ENCODE data around the gene BTN1A1.

BTN1A1 gene

DNA sequence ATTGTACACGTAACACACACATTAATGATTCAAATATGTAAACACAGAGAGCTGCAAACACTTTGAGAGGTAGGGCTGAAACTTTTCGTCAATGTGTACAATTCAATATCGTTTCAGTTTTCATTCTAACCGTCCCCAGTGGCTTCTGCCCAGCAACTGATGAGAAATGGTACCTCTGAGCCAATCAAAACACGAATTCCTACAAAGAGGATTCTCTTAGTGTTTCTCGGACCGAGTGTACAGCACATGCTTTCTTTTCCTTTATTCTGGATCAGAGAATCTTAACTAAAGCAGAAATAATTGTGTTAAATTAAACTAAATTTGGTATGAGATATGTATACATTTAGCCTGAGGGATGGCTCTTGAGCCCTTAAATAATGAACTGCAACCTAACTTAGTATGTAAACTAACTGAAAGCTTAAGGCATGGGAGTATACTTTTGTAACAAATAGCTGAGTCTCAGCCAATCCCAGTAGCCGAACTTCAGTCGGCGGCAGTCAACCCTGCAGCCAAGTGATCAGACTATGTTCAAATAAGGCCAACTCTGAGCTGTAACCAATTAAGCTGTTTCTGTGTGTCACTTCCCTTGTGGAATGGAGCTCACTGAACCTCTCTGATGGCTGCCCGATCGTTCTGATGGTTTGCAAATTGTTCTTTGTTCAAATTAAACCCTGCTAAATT lies 26.2 kb upstream of the BTN1A1 start:
- H3K27ac ChIP-seq (ENCODE audit: low read length) = peak overlapping the region; percentile 97
- H3K79me2 ChIP-seq (ENCODE audit: low read length) = 0 out of 2 replicates have a peak, but pooled peaks cover 3% of the 10 kb centered on the region
- peaks cover 28% of the 10 kb centered on the region for H3K4me1 ChIP-seq (ENCODE audit: low read length)
- peaks cover 11% of the 10 kb centered on the region; the same call in 1 of the 2 replicates for H3K9me3 ChIP-seq (ENCODE audit: insufficient read depth, low read length)
- peaks cover 15% of the 10 kb centered on the region for H3K36me3 ChIP-seq (replicated peaks; ENCODE audit: low read depth, low read length)
- peak overlapping the region; percentile 90 for H3K4me3 ChIP-seq (ENCODE audit: low read length)
- peak overlapping the region; percentile 80 for H3K4me2 ChIP-seq (ENCODE audit: low read length)
- no peaks in the 10 kb centered on the region for H3K27me3 ChIP-seq (ENCODE audit: low read depth, low read length)
- peak overlapping the region; percentile 78; the same call in 1 of the 2 replicates for H2AFZ ChIP-seq (ENCODE audit: low read depth, low read length)
- no peaks in the 10 kb centered on the region for H4K20me1 ChIP-seq (ENCODE audit: insufficient read depth, low read length)
- TF ChIP-seq, protein P1, sequence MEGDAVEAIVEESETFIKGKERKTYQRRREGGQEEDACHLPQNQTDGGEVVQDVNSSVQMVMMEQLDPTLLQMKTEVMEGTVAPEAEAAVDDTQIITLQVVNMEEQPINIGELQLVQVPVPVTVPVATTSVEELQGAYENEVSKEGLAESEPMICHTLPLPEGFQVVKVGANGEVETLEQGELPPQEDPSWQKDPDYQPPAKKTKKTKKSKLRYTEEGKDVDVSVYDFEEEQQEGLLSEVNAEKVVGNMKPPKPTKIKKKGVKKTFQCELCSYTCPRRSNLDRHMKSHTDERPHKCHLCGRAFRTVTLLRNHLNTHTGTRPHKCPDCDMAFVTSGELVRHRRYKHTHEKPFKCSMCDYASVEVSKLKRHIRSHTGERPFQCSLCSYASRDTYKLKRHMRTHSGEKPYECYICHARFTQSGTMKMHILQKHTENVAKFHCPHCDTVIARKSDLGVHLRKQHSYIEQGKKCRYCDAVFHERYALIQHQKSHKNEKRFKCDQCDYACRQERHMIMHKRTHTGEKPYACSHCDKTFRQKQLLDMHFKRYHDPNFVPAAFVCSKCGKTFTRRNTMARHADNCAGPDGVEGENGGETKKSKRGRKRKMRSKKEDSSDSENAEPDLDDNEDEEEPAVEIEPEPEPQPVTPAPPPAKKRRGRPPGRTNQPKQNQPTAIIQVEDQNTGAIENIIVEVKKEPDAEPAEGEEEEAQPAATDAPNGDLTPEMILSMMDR (IDR thresholded peaks at IDR 0.05; ENCODE audit: low read depth, low read length) = no peak
- no peak for TF ChIP-seq EZH2phosphoT487 (IDR thresholded peaks at IDR 0.05; ENCODE audit: low read depth)
- peak overlapping the region; percentile 97 for H3K9ac ChIP-seq (ENCODE audit: low read length)

DNA sequence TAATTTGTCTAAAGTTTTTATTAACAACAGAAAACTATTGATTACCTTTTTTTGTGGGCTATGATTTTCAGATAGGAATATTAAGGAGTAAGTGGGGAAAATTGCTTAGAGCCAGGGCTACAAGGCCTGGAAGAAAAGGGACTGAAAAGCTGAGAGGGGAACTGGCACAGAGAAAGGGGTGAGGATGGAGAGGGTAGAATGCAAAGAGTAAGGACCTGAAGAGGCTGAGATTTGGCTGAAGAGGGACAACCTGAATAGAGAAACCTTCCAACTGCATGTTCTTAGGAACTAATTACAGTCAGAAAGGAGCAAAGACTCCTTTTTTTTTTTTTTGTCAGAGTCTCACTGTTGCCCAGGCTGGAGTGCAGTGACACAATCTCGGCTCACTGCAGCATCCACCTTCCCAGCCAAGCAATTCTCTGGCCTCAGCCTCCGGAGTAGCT lies 25.6 kb upstream of the BTN1A1 start:
- Histone ChIP-seq H3K9ac (ENCODE audit: low read length) (peak overlapping the region; percentile 97), H3K27ac (ENCODE audit: low read length) (peak overlapping the region; percentile 97), H4K20me1 (ENCODE audit: insufficient read depth, low read length) (no peaks in the 10 kb centered on the region), H3K4me1 (ENCODE audit: low read length) (peaks cover 28% of the 10 kb centered on the region), H3K79me2 (ENCODE audit: low read length) (0 out of 2 replicates have a peak, but pooled peaks cover 3% of the 10 kb centered on the region), H3K9me3 (ENCODE audit: insufficient read depth, low read length) (peaks cover 11% of the 10 kb centered on the region; the same call in 1 of the 2 replicates), H3K4me3 (ENCODE audit: low read length) (peak overlapping the region; percentile 90), H3K4me2 (ENCODE audit: low read length) (peak overlapping the region; percentile 80), H3K27me3 (ENCODE audit: low read depth, low read length) (no peaks in the 10 kb centered on the region), H2AFZ (ENCODE audit: low read depth, low read length) (no peak overlapping the region), H3K36me3 (replicated peaks; ENCODE audit: low read depth, low read length) (peaks cover 11% of the 10 kb centered on the region)
- TF ChIP-seq EZH2phosphoT487 (IDR thresholded peaks at IDR 0.05; ENCODE audit: low read depth) = no peak
- TF ChIP-seq, protein P1 (IDR thresholded peaks at IDR 0.05; ENCODE audit: low read depth, low read length) = no peak

DNA sequence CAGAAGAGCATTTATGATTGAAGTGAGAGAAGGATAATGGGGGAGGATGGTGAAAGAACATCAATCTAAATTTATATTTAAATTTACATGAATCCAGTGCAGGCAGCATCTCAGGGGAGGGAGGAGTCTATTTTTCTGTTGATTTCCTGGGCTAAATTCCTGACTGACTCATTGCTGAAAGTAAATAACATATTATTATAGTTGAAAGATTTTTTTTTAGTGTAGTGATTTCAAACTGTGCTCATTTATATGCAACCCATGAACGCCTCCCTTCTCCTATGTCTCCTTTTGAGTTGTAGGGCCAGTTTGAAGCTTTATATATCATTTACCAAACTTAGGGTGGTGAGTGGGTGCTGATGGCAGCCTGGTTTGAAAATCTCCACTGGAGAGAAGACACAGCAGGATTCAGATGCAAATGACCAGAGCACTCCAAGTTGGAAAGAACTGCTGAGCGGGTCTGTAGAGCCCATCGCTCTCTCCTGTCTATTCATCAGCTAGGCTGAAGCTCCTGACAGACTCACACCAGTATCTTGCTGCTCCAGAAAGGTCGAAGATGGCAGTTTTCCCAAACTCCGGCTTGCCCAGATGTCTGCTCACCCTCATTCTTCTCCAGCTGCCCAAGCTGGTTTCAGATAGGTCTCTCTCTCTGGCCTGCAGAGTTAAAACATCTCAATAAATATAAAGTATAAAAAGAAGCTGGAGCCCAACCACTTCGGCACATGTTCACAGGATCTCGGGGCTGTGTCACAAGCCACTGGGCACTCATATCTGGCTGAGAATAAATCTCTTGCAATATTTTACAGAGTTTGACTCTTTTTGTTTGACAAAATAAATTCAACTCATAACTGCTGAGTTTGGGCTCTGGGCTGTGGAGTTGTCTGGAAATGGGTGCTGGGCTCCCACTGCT lies 24.0 kb upstream of the BTN1A1 start:
- H3K4me2 ChIP-seq (ENCODE audit: low read length) = no peak overlapping the region
- no peak overlapping the region for H3K9ac ChIP-seq (ENCODE audit: low read length)
- no peak for TF ChIP-seq EZH2phosphoT487 (IDR thresholded peaks at IDR 0.05; ENCODE audit: low read depth)
- TF ChIP-seq, protein P1 (IDR thresholded peaks at IDR 0.05; ENCODE audit: low read depth, low read length) = no peak
- H4K20me1 ChIP-seq (ENCODE audit: insufficient read depth, low read length) = no peaks in the 10 kb centered on the region
- no peak overlapping the region for H3K27ac ChIP-seq (ENCODE audit: low read length)
- peaks cover 11% of the 10 kb centered on the region for H3K36me3 ChIP-seq (replicated peaks; ENCODE audit: low read depth, low read length)
- no peak overlapping the region for H3K4me3 ChIP-seq (ENCODE audit: low read length)
- H3K79me2 ChIP-seq (ENCODE audit: low read length) = 0 out of 2 replicates have a peak, but pooled peaks cover 3% of the 10 kb centered on the region
- no peaks in the 10 kb centered on the region for H3K27me3 ChIP-seq (ENCODE audit: low read depth, low read length)
- H2AFZ ChIP-seq (ENCODE audit: low read depth, low read length) = no peak overlapping the region
- H3K4me1 ChIP-seq (ENCODE audit: low read length) = peaks cover 28% of the 10 kb centered on the region
- H3K9me3 ChIP-seq (ENCODE audit: insufficient read depth, low read length) = peaks cover 11% of the 10 kb centered on the region; the same call in 1 of the 2 replicates

DNA sequence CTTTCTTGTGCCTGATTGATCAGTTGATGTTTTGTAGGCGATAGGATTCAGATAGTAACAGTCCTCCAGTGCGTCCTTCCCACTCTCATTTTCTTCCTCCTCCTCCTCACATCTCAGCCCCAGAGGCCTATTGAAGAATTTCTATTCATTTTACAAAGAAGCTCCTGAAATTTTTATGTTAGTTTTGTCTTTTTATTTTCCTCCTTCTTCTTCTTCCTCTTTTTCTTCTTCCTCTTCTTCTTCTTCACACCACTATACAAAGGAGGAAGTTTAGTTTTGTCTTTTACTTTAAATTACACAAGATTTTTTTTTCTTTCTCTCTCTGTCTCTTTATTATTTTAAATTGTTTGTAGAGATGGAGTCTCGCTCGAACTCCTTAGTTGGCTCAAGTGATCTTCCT lies 23.2 kb upstream of the BTN1A1 start:
- H3K4me2 ChIP-seq (ENCODE audit: low read length) = no peak overlapping the region
- H3K36me3 ChIP-seq (replicated peaks; ENCODE audit: low read depth, low read length) = peaks cover 8% of the 10 kb centered on the region
- 0 out of 2 replicates have a peak, but pooled peaks cover 3% of the 10 kb centered on the region for H3K79me2 ChIP-seq (ENCODE audit: low read length)
- H3K27me3 ChIP-seq (ENCODE audit: low read depth, low read length) = no peaks in the 10 kb centered on the region
- no peak overlapping the region for H3K27ac ChIP-seq (ENCODE audit: low read length)
- H3K4me3 ChIP-seq (ENCODE audit: low read length) = no peak overlapping the region
- TF ChIP-seq EZH2phosphoT487 (IDR thresholded peaks at IDR 0.05; ENCODE audit: low read depth) = no peak
- TF ChIP-seq, protein P1 (IDR thresholded peaks at IDR 0.05; ENCODE audit: low read depth, low read length) = no peak
- peaks cover 9% of the 10 kb centered on the region; the same call in 1 of the 2 replicates for H3K9me3 ChIP-seq (ENCODE audit: insufficient read depth, low read length)
- H3K9ac ChIP-seq (ENCODE audit: low read length) = no peak overlapping the region
- H3K4me1 ChIP-seq (ENCODE audit: low read length) = peaks cover 28% of the 10 kb centered on the region
- no peaks in the 10 kb centered on the region for H4K20me1 ChIP-seq (ENCODE audit: insufficient read depth, low read length)
- H2AFZ ChIP-seq (ENCODE audit: low read depth, low read length) = no peak overlapping the region
